Loucy (cell line): ENCODE results near the gene MYL5.
A peak's percentile ranks its signal among the peaks of the same experiment; 100 is the strongest.

Source experiments
- H2AFZ ChIP-seq: fragments of 200-600 bp; sonication (generic); 2 replicates; pipeline ENCODE4 v1.6.0; 2016; ENCODE audit warnings: antibody characterized with exemption, mild to moderate bottlenecking, low read length, moderate library complexity
- H3F3A ChIP-seq: fragments of 200-600 bp; 2 replicates; pipeline ENCODE4 v1.6.0; 2016; ENCODE audit warnings: antibody characterized with exemption, low read depth, mild to moderate bottlenecking
- H3K27me3 ChIP-seq: fragments of 200-600 bp; sonication (generic); 2 replicates; pipeline ENCODE4 v1.6.1; 2014; ENCODE audit warnings: low read length, mild to moderate bottlenecking; ENCODE audit not compliant: insufficient read depth, poor library complexity, severe bottlenecking
- H3K36me3 ChIP-seq: fragments of 200-600 bp; sonication (generic); 2 replicates; pipeline ENCODE4 v1.6.1; 2016; ENCODE audit warnings: low read length; ENCODE audit not compliant: insufficient read depth
- H3K4me1 ChIP-seq: fragments of 200-600 bp; sonication (generic); 2 replicates; pipeline ENCODE4 v1.5.1; 2014; ENCODE audit warnings: low read length, mild to moderate bottlenecking; ENCODE audit not compliant: insufficient read depth, poor library complexity, severe bottlenecking
- H3K4me2 ChIP-seq: fragments of 200-600 bp; sonication (generic); 2 replicates; pipeline ENCODE4 v1.6.0; 2014; ENCODE audit warnings: antibody characterized with exemption, low read length, low read depth, mild to moderate bottlenecking; ENCODE audit not compliant: poor library complexity, severe bottlenecking
- H3K4me3 ChIP-seq: fragments of 200-600 bp; sonication (generic); 2 replicates; pipeline ENCODE4 v1.5.1; 2014; ENCODE audit warnings: low read length, mild to moderate bottlenecking, mixed read lengths; ENCODE audit not compliant: poor library complexity, severe bottlenecking
- H3K79me2 ChIP-seq: fragments of 200-600 bp; sonication (generic); 2 replicates; pipeline ENCODE4 v1.6.1; 2014; ENCODE audit warnings: low read length; ENCODE audit not compliant: insufficient read depth
- H3K9ac ChIP-seq: fragments of 200-600 bp; sonication (generic); 2 replicates; pipeline ENCODE4 v1.6.0; 2014; ENCODE audit warnings: mild to moderate bottlenecking, low read depth, low read length, moderate library complexity; ENCODE audit not compliant: poor library complexity, severe bottlenecking
- H3K9me2 ChIP-seq: fragments of 200-600 bp; sonication (generic); replicated peaks from 2 replicates; pipeline ENCODE4 v1.6.1; 2016; ENCODE audit warnings: low read depth, low read length, mixed read lengths
- H3K9me3 ChIP-seq: fragments of 200-600 bp; sonication (generic); 2 replicates; pipeline ENCODE4 v1.6.1; 2014; ENCODE audit warnings: mild to moderate bottlenecking, antibody characterized with exemption, low read length, low read depth; ENCODE audit not compliant: insufficient read depth
- H4K20me1 ChIP-seq: fragments of 200-600 bp; sonication (generic); 2 replicates; pipeline ENCODE4 v1.6.0; 2014; ENCODE audit warnings: antibody characterized with exemption, low read length, mild to moderate bottlenecking; ENCODE audit not compliant: insufficient read depth, poor library complexity, severe bottlenecking
- EZH2phosphoT487 ChIP-seq: fragments of 200-600 bp; IDR thresholded peaks from 2 replicates; pipeline ENCODE4 v1.6.1; 2018; ENCODE audit warnings: antibody characterized with exemption, mild to moderate bottlenecking, moderate library complexity, borderline replicate concordance
- TF ChIP-seq, protein P1 (sequence below): fragments of 200-600 bp; sonication (generic); conservative IDR thresholded peaks from 2 replicates; pipeline ENCODE4 v1.5.1; 2014; ENCODE audit warnings: mild to moderate bottlenecking, antibody characterized with exemption, low read length

The MYL5 gene

DNA sequence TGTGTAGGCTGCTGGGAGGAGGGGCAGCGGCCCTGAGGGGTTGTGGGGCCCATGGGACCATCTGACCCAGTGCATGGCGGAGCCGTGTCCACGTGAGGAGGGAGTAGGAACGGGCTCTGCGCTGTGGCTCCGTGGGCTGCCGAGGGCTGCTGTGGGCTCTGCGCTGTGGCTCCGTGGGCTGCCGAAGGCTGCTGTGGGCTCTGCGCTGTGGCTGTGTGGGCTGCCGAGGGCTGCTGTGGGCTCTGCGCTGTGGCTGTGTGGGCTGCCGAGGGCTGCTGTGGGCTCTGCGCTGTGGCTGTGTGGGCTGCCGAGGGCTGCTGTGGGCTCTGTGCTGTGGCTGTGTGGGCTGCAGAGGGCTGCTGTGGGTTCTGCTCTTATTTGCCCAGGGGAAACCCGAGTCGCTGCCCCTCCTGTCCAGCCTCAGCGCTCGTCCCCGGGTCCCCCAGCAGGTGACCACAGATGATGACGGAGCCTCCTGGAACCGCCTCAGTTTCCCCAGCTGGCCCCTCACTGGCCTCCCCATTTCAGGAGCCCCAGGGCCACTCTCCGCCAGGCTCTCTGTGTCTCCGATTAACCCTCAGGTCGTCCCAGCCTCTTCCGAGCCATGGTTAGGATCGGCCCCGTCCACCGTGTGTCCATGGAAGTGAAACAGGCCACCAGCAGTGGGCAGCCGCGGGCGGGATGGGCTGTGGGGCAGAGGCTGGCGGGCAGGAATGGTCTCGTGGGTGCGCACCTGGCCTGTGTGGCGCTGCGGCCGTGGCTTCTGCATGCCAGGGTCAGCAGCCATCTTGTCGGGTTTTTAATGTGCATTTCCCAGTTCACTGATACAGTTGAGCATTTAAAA, 51.3 kb downstream of the MYL5 start:
- Histone ChIP-seq H3K36me3 (peaks cover 9% of the 10 kb centered on the region; the same call in 1 of the 2 replicates), H3K4me3 (no peak overlapping the region), H4K20me1 (peaks cover 28% of the 10 kb centered on the region), H3K4me1 (no peaks in the 10 kb centered on the region), H3K79me2 (peaks cover 79% of the 10 kb centered on the region; the same call in 1 of the 2 replicates), H3K9ac (no peak overlapping the region), H2AFZ (no peak overlapping the region), H3K27me3 (no peaks in the 10 kb centered on the region), H3F3A (no peaks in the 10 kb centered on the region), H3K4me2 (no peak overlapping the region), H3K9me3 (no peaks in the 10 kb centered on the region), H3K9me2 (no peaks in the 10 kb centered on the region)
- TF ChIP-seq, protein P1, sequence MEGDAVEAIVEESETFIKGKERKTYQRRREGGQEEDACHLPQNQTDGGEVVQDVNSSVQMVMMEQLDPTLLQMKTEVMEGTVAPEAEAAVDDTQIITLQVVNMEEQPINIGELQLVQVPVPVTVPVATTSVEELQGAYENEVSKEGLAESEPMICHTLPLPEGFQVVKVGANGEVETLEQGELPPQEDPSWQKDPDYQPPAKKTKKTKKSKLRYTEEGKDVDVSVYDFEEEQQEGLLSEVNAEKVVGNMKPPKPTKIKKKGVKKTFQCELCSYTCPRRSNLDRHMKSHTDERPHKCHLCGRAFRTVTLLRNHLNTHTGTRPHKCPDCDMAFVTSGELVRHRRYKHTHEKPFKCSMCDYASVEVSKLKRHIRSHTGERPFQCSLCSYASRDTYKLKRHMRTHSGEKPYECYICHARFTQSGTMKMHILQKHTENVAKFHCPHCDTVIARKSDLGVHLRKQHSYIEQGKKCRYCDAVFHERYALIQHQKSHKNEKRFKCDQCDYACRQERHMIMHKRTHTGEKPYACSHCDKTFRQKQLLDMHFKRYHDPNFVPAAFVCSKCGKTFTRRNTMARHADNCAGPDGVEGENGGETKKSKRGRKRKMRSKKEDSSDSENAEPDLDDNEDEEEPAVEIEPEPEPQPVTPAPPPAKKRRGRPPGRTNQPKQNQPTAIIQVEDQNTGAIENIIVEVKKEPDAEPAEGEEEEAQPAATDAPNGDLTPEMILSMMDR, result no peak
- no peak for TF ChIP-seq EZH2phosphoT487

DNA sequence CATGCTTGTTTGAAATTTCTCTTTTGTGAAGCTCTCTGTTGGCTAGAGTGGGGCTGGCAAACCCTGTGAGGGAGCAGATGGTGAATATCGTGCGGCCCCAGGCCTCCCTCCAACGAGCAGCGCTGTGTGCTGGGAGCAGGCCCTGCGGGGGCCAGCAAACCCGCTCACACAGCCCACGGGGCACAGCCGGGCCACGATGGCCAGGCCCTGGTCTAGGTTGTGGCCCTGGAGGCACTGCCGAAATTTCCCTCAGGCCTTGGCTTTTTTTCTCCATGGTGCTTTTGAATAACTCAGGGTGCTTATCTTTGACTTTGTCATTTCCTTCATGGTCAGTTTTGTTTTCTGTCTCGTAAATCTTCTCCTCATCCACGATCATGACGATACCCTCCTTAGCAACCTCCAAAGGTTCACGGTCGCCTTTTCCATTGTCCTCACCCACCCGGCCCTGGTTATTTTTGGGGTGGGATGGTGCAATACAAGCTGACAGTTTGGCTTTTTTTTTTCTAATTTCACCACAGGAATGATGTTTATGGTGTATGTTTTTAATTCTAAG, 52.0 kb downstream of the MYL5 start:
- H2AFZ ChIP-seq, result no peak overlapping the region
- H3F3A ChIP-seq, result no peaks in the 10 kb centered on the region
- H3K4me1 ChIP-seq, result no peaks in the 10 kb centered on the region
- TF ChIP-seq, protein P1, result no peak
- no peak for TF ChIP-seq EZH2phosphoT487
- H3K9me3 ChIP-seq, result no peaks in the 10 kb centered on the region
- H3K9ac ChIP-seq, result peak overlapping the region; percentile 27
- no peaks in the 10 kb centered on the region for H3K27me3 ChIP-seq
- H4K20me1 ChIP-seq, result peaks cover 28% of the 10 kb centered on the region
- H3K4me3 ChIP-seq, result no peak overlapping the region
- H3K36me3 ChIP-seq, result peaks cover 16% of the 10 kb centered on the region; the same call in 1 of the 2 replicates
- H3K9me2 ChIP-seq, result no peaks in the 10 kb centered on the region
- H3K4me2 ChIP-seq, result no peak overlapping the region
- peaks cover 72% of the 10 kb centered on the region; the same call in 1 of the 2 replicates for H3K79me2 ChIP-seq

DNA sequence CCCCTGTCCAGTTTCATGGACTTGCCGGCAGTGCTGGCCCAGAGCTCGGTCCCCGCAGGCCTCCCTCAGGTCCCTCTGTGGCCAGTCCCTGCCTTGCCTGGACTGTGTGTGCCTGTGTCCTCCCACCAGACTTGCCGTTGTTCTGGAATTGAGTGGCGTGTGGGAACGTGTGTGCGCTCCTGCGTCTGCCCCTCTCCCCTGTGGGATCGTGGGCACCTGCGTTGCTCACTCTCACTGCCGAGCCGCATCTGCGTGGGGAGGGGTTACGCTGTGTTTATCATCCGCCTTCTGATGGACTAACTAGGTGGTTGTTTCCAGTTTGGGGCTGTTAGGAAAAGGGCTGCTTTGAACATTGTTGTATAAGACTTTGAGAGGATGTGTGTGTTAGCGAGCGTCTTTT, 52.5 kb downstream of the MYL5 start:
- H3K9me2 ChIP-seq, result no peaks in the 10 kb centered on the region
- H3K9me3 ChIP-seq, result no peaks in the 10 kb centered on the region
- H4K20me1 ChIP-seq, result peaks cover 28% of the 10 kb centered on the region
- H3K4me1 ChIP-seq, result no peaks in the 10 kb centered on the region
- H3K4me3 ChIP-seq, result no peak overlapping the region
- H3K27me3 ChIP-seq, result no peaks in the 10 kb centered on the region
- H3K4me2 ChIP-seq, result no peak overlapping the region
- peak overlapping the region; percentile 27 for H3K9ac ChIP-seq
- TF ChIP-seq EZH2phosphoT487, result no peak
- TF ChIP-seq, protein P1, result no peak
- peaks cover 67% of the 10 kb centered on the region; the same call in 1 of the 2 replicates for H3K79me2 ChIP-seq
- peaks cover 16% of the 10 kb centered on the region; the same call in 1 of the 2 replicates for H3K36me3 ChIP-seq
- no peak overlapping the region for H2AFZ ChIP-seq
- H3F3A ChIP-seq, result no peaks in the 10 kb centered on the region
